ENCODE data around the gene SIN3A.

GRCh38 chr15:75354454-75354853 lies 97.0 kb downstream of the SIN3A start:
- TF ChIP-seq CTCF (IDR thresholded peaks at IDR 0.05; ENCODE audit: insufficient read depth, low read length, poor library complexity, severe bottlenecking) (no peak), EZH2phosphoT487 (conservative IDR thresholded peaks at IDR 0.05; ENCODE audit: low read length) (no peak)
